Osteocyte (in vitro differentiated cells): ENCODE data around the gene PTPRG. TPM values are rescaled to one million over a fixed set of nuclear protein-coding genes. Genes with fewer than 3 reads are reported as not detected.

Experiments used
- DNase-seq: peaks from one replicate; pipeline ENCODE4 v3.0.0; 2021; ENCODE audit warnings: mixed read lengths; ENCODE audit not compliant: unreplicated experiment; ENCODE audit errors: extremely low spot score
- H3K27ac Mint-ChIP-seq: one replicate; pipeline ENCODE4 v1.8.0; 2021; ENCODE audit warnings: mild to moderate bottlenecking, mixed read lengths; ENCODE audit not compliant: unreplicated experiment
- H3K27me3 Mint-ChIP-seq: one replicate; pipeline ENCODE4 v1.8.0; 2021; ENCODE audit warnings: mixed read lengths; ENCODE audit not compliant: unreplicated experiment
- H3K36me3 Mint-ChIP-seq: one replicate; pipeline ENCODE4 v1.8.0; 2021; ENCODE audit warnings: mixed read lengths; ENCODE audit not compliant: unreplicated experiment
- H3K4me1 Mint-ChIP-seq: one replicate; pipeline ENCODE4 v1.8.0; 2021; ENCODE audit warnings: mixed read lengths; ENCODE audit not compliant: unreplicated experiment
- H3K4me3 Mint-ChIP-seq: one replicate; pipeline ENCODE4 v1.8.0; 2021; ENCODE audit warnings: mild to moderate bottlenecking, moderate library complexity, mixed read lengths; ENCODE audit not compliant: unreplicated experiment
- H3K9me3 Mint-ChIP-seq: one replicate; pipeline ENCODE4 v1.8.0; 2021; ENCODE audit warnings: mixed read lengths; ENCODE audit not compliant: unreplicated experiment
- total RNA-seq: library from RNA; stranded (reverse); gene quantifications from 2 replicates; pipeline ENCODE4 v1.2.1, GENCODE V29; 2021
- TF ChIP-seq, protein P1 (sequence below): fragments of 200-600 bp; sonication (generic); IDR thresholded peaks from 2 replicates; pipeline ENCODE4 v1.5.0; 2021; ENCODE audit warnings: antibody characterized with exemption, mild to moderate bottlenecking, moderate library complexity

Gene PTPRG
- total RNA-seq, 1 donor from 2014 or later: 48.1 TPM

GRCh38 chr3:61646360-61646759 lies 85.0 kb downstream of the PTPRG start:
- H3K9me3 Mint-ChIP-seq: peaks cover 7% of the 10 kb centered on the region
- no peak overlapping the region for H3K4me3 Mint-ChIP-seq
- H3K36me3 Mint-ChIP-seq: peaks cover 3% of the 10 kb centered on the region
- DNase-seq: no peak
- TF ChIP-seq, protein P1, sequence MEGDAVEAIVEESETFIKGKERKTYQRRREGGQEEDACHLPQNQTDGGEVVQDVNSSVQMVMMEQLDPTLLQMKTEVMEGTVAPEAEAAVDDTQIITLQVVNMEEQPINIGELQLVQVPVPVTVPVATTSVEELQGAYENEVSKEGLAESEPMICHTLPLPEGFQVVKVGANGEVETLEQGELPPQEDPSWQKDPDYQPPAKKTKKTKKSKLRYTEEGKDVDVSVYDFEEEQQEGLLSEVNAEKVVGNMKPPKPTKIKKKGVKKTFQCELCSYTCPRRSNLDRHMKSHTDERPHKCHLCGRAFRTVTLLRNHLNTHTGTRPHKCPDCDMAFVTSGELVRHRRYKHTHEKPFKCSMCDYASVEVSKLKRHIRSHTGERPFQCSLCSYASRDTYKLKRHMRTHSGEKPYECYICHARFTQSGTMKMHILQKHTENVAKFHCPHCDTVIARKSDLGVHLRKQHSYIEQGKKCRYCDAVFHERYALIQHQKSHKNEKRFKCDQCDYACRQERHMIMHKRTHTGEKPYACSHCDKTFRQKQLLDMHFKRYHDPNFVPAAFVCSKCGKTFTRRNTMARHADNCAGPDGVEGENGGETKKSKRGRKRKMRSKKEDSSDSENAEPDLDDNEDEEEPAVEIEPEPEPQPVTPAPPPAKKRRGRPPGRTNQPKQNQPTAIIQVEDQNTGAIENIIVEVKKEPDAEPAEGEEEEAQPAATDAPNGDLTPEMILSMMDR: no peak
- H3K27ac Mint-ChIP-seq: no peak overlapping the region
- peaks cover 49% of the 10 kb centered on the region for H3K27me3 Mint-ChIP-seq
- H3K4me1 Mint-ChIP-seq: peaks cover 17% of the 10 kb centered on the region

DNA sequence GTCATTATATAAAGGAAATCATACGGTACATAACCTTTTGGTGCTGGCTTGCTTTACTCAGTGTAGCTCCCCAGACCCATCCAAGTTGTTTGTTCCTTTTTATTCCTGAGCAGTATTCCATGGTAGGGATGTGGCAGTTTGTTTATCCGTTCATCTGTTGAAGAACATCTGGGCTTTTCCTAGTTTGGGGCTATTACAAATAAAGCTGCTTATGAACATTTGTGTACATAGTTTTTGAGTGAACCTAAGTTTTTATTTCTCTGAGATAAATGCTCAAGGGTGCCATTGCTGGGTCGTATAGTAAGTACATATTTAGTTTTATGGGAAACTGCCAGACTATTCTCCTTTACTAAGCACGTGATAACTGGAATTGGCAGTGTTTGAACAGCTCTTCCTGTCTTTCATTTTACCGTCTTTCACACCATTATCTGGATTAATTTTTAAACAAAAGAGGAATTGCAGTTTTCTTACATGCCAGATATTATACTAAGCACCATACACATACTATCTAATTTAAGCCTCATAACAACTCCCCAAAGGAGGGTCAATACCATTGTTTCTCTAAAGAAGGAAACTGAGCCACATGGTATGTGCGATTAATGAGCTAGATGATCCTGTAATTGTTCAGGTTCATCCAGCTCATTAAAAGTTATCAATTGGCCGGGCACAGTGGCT lies 85.6 kb downstream of the PTPRG start:
- Mint-ChIP-seq H3K4me3 (no peak overlapping the region), H3K36me3 (peaks cover 3% of the 10 kb centered on the region), H3K9me3 (peaks cover 7% of the 10 kb centered on the region), H3K4me1 (peaks cover 17% of the 10 kb centered on the region), H3K27me3 (peaks cover 43% of the 10 kb centered on the region), H3K27ac (no peak overlapping the region)
- DNase-seq: no peak
- TF ChIP-seq, protein P1: no peak

DNA sequence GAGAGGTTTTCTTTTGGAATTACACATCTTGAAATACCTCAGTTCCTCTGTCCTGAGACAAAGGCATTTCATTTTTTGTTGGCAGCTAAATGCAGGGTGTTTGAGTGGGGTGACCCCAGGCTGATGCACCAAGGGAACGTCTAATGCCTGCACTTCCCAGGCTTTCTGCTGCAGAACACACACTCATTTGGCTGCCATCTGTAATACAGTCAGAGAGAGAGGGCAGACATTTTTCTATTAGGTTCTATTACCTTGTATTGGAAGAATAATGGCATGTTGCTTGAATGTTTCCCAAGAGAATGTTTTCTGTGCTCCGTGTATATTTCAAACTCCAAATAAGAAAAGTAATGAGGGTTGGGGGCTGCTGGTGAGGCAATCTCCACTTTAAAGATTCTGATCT lies 87.1 kb downstream of the PTPRG start:
- no peak for DNase-seq
- H3K4me3 Mint-ChIP-seq: no peak overlapping the region
- peaks cover 7% of the 10 kb centered on the region for H3K9me3 Mint-ChIP-seq
- TF ChIP-seq, protein P1: no peak
- H3K36me3 Mint-ChIP-seq: peaks cover 3% of the 10 kb centered on the region
- H3K4me1 Mint-ChIP-seq: peaks cover 12% of the 10 kb centered on the region
- no peak overlapping the region for H3K27ac Mint-ChIP-seq
- H3K27me3 Mint-ChIP-seq: peaks cover 33% of the 10 kb centered on the region

DNA sequence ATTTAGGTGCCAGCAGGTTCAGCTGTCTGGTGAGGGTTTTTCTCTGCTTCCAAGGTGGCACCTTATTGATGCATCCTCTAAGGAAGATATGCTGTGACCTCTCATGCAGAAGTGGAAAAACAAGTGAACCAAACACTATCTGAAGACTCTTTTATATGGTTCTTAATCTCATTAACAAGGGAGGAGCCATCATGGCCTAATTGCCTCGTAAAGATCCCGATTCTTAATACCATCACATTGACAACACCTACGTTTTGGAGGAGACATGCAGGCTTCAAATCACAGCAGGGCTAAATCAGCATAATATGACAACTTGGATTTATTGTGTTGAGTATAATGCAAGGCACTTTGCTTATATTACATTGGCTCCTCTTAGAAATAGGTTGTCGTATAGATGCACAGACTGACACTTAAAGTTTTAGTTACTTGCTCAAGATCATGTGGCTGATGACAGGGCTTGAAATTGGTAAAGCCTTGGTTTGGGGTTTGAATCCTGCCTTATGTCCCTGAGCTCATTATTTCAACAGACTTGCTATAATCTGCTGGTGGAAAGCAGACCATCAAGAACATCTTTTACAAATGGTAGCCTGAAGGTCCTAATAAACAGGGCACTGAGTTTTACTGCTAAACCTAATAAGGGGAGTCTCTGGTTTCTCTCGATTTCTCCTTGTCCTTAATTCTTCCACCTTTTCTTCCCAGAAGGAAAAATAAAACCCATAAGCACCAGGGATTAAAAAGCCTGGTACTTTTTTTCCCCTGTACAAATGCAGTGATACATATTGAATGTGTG lies 88.2 kb downstream of the PTPRG start:
- Mint-ChIP-seq H3K27ac (no peak overlapping the region), H3K36me3 (peaks cover 3% of the 10 kb centered on the region), H3K9me3 (peaks cover 7% of the 10 kb centered on the region), H3K4me1 (peaks cover 3% of the 10 kb centered on the region), H3K27me3 (peaks cover 33% of the 10 kb centered on the region), H3K4me3 (no peak overlapping the region)
- TF ChIP-seq, protein P1: no peak
- no peak for DNase-seq

DNA sequence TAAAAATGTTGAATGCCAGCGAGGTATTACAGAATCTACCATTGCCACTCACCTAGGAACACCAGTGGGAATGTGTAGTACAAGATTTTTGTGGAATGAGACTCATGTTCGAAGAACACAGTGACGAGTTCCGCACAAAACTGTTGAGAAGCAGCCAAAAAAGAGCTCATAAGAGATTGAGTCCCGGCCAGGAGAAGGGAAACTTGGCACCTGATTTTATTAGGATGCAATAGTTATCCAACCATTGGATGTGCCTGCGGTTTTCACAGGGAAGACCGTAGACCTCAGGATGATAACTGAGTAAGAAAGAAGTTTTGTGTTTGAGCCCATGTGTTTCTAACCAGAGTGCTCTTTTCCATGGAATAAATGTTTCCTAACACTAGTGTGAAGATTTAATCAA lies 88.9 kb downstream of the PTPRG start:
- Mint-ChIP-seq H3K9me3 (peaks cover under 1% of the 10 kb centered on the region), H3K4me1 (peaks cover 3% of the 10 kb centered on the region), H3K27ac (no peak overlapping the region), H3K36me3 (peaks cover 3% of the 10 kb centered on the region), H3K4me3 (no peak overlapping the region), H3K27me3 (peaks cover 36% of the 10 kb centered on the region)
- TF ChIP-seq, protein P1: no peak
- no peak for DNase-seq
